ENCODE data around the gene TMEM229B. TPM values are rescaled to one million over a fixed set of nuclear protein-coding genes. Genes with fewer than 3 reads are reported as not detected.

TMEM229B gene
- total RNA-seq, 1 experiment from 2014 or later: 0.71 TPM

GRCh38 chr14:67425608-67426007, 62.9 kb downstream of the TMEM229B start:
- no peak for DNase-seq (ENCODE audit: low read depth, low spot score)
- no peaks in the 10 kb centered on the region for H3K9me2 ChIP-seq (ENCODE audit: insufficient read depth)
- no peak overlapping the region for H3K9ac ChIP-seq (ENCODE audit: low read length)
- CTCF ChIA-PET: interaction anchor here (0.6 to 4.4 kb wide), 6 partner anchors 11 to 279 kb away, joined by 3 to 78 read pairs (median 4); no protein-coding TSS in a partner anchor
- no peaks in the 10 kb centered on the region for H4K20me1 ChIP-seq (ENCODE audit: insufficient read depth)
- H3K4me1 ChIP-seq (ENCODE audit: control insufficient read depth in 1 of 2, insufficient read depth in 2 of 2, low read length in 2 of 2): peaks cover 5 to 25% of the 10 kb centered on the region in 2 experiments; a peak in 3 of 4 replicates
- no peak overlapping the region for H3K4me3 ChIP-seq (replicated peaks in 1 of 2; ENCODE audit: low read depth in 1 of 2, low read length in 2 of 2)
- H3K4me2 ChIP-seq (ENCODE audit: low read length): no peak overlapping the region
- POLR2A ChIA-PET: no interaction called here
- H3K9me3 ChIP-seq (ENCODE audit: control insufficient read depth in 1 of 2, insufficient read depth in 1 of 2, low read depth in 1 of 2, low read length in 2 of 2): no peaks in the 10 kb centered on the region
- intact Hi-C loops (cut with micrococcal nuclease): loop anchor here (2.0 to 5.0 kb wide), 2 partner anchors 107 to 279 kb away; partner anchors contain the start of gene PLEKHH1
- no peak for TF ChIP-seq FOSL1 (IDR thresholded peaks at IDR 0.05; ENCODE audit: low read depth)
- no peak for TF ChIP-seq CEBPB (IDR thresholded peaks at IDR 0.05; ENCODE audit: low read depth)
- no peak for TF ChIP-seq TCF7L2 (IDR thresholded peaks at IDR 0.05; ENCODE audit: borderline replicate concordance, extremely low read depth, insufficient read depth, insufficient read length)
- no peak for TF ChIP-seq JUND (IDR thresholded peaks at IDR 0.05)
- TF ChIP-seq YY1 (IDR thresholded peaks at IDR 0.05; ENCODE audit: extremely low read depth, insufficient replicate concordance, low read depth, low read length): no peak
- no peaks in the 10 kb centered on the region for H3K79me2 ChIP-seq (ENCODE audit: insufficient read depth, low read length)
- H3K27ac ChIP-seq (ENCODE audit: low read depth, low read length): no peak overlapping the region
- no peaks in the 10 kb centered on the region for H3K36me3 ChIP-seq (ENCODE audit: control insufficient read depth in 1 of 2, insufficient read depth in 2 of 2, low read length in 2 of 2)
- no peak overlapping the region for H2AFZ ChIP-seq (ENCODE audit: low read depth, low read length, poor library complexity, severe bottlenecking)
- no peaks in the 10 kb centered on the region for H3K27me3 ChIP-seq (ENCODE audit: insufficient read depth, low read length)
- no peak for ATAC-seq
- RAD21 ChIA-PET (ENCODE audit: low non-redundant PET in 1 of 2, low total read pairs in 2 of 2, uncharacterized antibody in 2 of 2, unreplicated experiment in 2 of 2): interaction anchor here in 1 of 2 experiments (0.6 kb wide), 1 partner anchor 158 kb away, joined by 3 read pairs; no protein-coding TSS in a partner anchor
- BruUV-seq (replicated peaks): no TSS peak

GRCh38 chr14:67424539-67424938, 64.0 kb downstream of the TMEM229B start:
- no peak for DNase-seq (ENCODE audit: low read depth, low spot score)
- ATAC-seq: no peak
- no peak overlapping the region for H3K9ac ChIP-seq (ENCODE audit: low read length)
- no peaks in the 10 kb centered on the region for H3K36me3 ChIP-seq (ENCODE audit: control insufficient read depth in 1 of 2, insufficient read depth in 2 of 2, low read length in 2 of 2)
- H3K79me2 ChIP-seq (ENCODE audit: insufficient read depth, low read length): no peaks in the 10 kb centered on the region
- H3K4me3 ChIP-seq (replicated peaks in 1 of 2; ENCODE audit: low read depth in 1 of 2, low read length in 2 of 2): no peak overlapping the region
- H4K20me1 ChIP-seq (ENCODE audit: insufficient read depth): no peaks in the 10 kb centered on the region
- no peaks in the 10 kb centered on the region for H3K27me3 ChIP-seq (ENCODE audit: insufficient read depth, low read length)
- no peak overlapping the region for H3K27ac ChIP-seq (ENCODE audit: low read depth, low read length)
- H3K9me3 ChIP-seq (ENCODE audit: control insufficient read depth in 1 of 2, insufficient read depth in 1 of 2, low read depth in 1 of 2, low read length in 2 of 2): no peaks in the 10 kb centered on the region
- ChIA-PET RAD21 (ENCODE audit: low non-redundant PET in 1 of 2, low total read pairs in 2 of 2, uncharacterized antibody in 2 of 2, unreplicated experiment in 2 of 2) (no interaction called here), POLR2A (no interaction called here), CTCF (interaction anchor here (0.9 to 4.4 kb wide), 4 partner anchors 19 to 280 kb away, joined by 3 to 78 read pairs (median 4); no protein-coding TSS in a partner anchor)
- H3K4me2 ChIP-seq (ENCODE audit: low read length): no peak overlapping the region
- no TSS peak for BruUV-seq (replicated peaks)
- intact Hi-C loops (cut with micrococcal nuclease): no loop called here
- no peak overlapping the region for H2AFZ ChIP-seq (ENCODE audit: low read depth, low read length, poor library complexity, severe bottlenecking)
- H3K4me1 ChIP-seq (ENCODE audit: control insufficient read depth in 1 of 2, insufficient read depth in 2 of 2, low read length in 2 of 2): peaks cover 5 to 33% of the 10 kb centered on the region in 2 experiments; a peak in 3 of 4 replicates
- no peak for TF ChIP-seq ZNF274 (IDR thresholded peaks at IDR 0.05; ENCODE audit: low read depth, low read length)
- no peak for TF ChIP-seq EGR1 (IDR thresholded peaks at IDR 0.05; ENCODE audit: low read depth)
- no peak for TF ChIP-seq CTCF (IDR thresholded peaks at IDR 0.05 in 2 of 3, conservative IDR thresholded peaks at IDR 0.05 in 1 of 3; ENCODE audit: borderline replicate concordance in 1 of 3, insufficient read depth in 1 of 3, low read depth in 2 of 3, low read length in 2 of 3)
- no peak for TF ChIP-seq TCF7L2 (IDR thresholded peaks at IDR 0.05; ENCODE audit: borderline replicate concordance, extremely low read depth, insufficient read depth, insufficient read length)
- no peak for TF ChIP-seq FOSL1 (IDR thresholded peaks at IDR 0.05; ENCODE audit: low read depth)
- no peak for TF ChIP-seq ZBTB33 (IDR thresholded peaks at IDR 0.05; ENCODE audit: extremely low read depth, insufficient replicate concordance, low read length)
- TF ChIP-seq JUND (IDR thresholded peaks at IDR 0.05): no peak
- no peak for TF ChIP-seq ZFX (IDR thresholded peaks at IDR 0.05)
- no peak for TF ChIP-seq SP1 (IDR thresholded peaks at IDR 0.05; ENCODE audit: low read depth)
- TF ChIP-seq CBX3 (IDR thresholded peaks at IDR 0.05; ENCODE audit: low read depth): no peak
- TF ChIP-seq YY1 (IDR thresholded peaks at IDR 0.05; ENCODE audit: extremely low read depth, insufficient replicate concordance, low read depth, low read length): no peak
- no peak for TF ChIP-seq ELF1 (IDR thresholded peaks at IDR 0.05; ENCODE audit: borderline replicate concordance, low read depth)
- TF ChIP-seq ATF3 (IDR thresholded peaks at IDR 0.05): no peak
- no peak for TF ChIP-seq SRF (IDR thresholded peaks at IDR 0.05; ENCODE audit: low read depth)
- TF ChIP-seq MAX (IDR thresholded peaks at IDR 0.05): no peak
- no peaks in the 10 kb centered on the region for H3K9me2 ChIP-seq (ENCODE audit: insufficient read depth)

Data from HCT116 (cell line).